Activated gamma-delta T cell (primary cell): Measurements from ENCODE around the gene NCAM2.
A peak's percentile ranks its signal among the peaks of the same experiment; 100 is the strongest.
"Not testable (repeated sequence)": the region's sequence is repeated elsewhere in the genome, so short reads cannot be mapped to it uniquely, and the experiment has no call there.

Source experiments
- DNase-seq: peaks from one replicate; lab custom pipeline; 2025; lab: John Stamatoyannopoulos, UW

The NCAM2 gene

DNA sequence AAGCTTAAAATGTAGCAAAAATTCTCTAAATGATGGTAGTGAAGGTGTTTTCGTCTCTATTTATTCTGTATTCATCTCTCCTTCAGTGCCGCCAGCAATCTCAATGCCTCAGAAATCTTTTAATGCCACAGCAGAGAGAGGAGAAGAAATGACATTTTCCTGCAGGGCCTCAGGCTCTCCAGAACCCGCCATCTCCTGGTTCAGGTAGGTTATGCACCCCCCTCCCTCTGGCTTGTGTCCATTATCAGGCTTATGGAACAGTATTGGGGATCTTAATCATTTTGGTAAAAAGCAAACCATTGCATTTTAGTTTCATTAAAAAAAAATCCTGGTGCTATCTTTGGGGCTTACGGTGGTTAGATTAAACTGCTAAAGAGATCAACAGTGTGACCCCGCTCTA is 326.1 kb downstream of the NCAM2 start:
- no peak for DNase-seq

DNA sequence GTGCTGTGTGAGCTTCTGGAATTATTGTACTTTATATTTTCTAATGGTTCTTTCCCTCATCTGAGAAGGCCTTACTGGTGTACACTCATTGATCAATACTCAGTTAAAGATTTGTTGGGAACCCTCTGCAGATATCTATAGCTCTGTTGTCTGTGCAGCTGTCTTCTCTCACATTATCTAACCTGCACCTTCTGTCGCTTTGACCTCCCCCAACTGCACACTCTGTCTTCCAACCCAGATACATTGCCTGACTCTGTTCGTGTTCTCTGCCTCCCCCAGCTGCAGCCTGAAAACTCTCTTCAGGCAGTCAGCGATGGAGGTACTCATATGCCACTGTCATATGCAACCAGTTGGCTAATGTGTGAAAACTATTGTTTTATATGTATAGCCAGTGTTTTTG is 334.3 kb downstream of the NCAM2 start:
- no peak for DNase-seq

DNA sequence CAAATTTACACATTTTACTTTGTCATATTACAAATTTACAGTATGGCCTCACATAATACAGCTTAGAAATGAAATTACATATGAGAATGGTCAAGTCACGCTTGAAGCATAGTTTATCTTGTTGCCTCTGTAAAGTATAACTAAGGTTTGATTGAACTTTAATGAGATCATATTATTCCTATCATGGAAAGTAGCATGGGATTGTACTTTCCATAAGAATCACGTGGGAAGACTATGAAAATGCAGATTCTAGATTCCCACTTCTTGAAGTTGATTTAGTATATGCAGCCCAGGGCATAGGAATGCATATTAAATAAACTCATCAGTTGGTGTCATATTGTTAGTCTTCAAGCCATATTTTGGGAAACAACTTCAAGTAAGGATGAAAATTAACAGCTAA is 342.8 kb downstream of the NCAM2 start:
- DNase-seq, result no peak

DNA sequence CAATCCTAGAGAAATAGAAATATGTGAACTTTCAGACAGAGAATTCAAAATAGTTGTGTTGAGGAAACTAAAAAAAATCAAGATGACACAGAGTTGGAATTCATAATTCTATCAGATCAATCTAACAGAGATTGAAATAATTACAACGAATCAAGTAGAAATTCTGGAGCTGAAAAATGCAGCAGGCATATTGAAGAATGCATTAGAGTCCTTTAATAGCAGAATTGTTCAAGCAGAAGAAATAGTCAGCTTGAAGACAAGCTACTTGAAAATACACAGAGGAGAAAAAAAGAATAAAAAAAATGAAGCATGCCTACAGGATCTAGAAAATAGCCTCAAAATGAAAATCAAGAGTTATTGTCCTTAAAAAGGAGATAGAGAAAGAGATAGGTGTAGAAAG is 347.1 kb downstream of the NCAM2 start:
- no peak for DNase-seq

DNA sequence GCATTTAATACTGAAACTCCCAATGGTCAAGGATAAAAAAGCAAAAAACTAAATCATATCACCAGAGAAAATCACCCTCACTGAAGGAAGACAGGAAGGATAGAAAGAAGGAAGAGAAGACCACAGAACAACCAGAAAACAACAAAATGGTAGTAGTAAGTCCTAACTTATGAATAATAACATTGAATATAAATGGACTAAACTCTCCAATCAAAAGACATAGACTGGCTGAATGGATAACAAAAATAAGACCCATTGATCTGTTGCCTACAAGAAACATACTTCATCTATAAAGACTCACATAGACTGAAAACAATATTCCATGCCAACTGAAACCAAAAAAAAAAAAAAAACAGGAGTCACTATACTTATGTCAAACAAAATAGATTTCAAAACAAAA is 347.7 kb downstream of the NCAM2 start:
- no peak for DNase-seq

DNA sequence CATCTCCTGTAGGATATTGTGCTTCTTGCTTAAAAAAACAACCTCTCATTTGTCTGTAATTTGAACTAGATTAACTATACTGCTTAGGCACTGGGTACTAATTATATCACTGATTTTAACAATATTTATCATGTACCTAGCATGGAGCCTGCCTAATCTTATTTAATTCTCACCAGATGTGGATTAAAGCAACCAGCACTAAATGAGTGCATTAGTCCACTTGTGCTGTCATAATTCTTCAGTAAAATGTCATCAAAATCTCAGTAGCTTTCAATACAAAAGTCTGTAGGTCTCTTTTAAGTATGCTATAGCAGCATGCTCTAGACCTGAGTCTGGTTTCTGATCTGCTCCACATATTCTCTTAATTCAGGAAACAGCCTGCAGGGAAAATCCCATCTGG is 368.1 kb downstream of the NCAM2 start:
- no peak for DNase-seq

DNA sequence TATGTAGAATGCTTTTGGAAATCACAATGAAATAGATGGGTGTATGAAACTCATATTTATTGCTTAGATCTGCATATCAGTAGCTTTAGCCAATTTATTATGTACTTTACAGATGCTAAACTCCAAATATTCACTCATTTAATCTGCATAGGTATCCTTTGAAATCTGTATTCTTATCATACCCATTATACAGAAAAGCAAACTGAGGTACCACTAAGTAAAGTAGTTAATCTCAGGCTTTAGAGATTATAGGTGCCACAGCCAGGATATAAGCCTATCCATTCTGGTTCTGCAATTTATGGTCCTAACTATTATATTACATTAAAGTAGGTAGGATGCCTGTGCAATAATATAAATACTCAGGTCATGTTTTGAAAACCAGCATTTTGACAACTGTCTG is 369.4 kb downstream of the NCAM2 start:
- no peak for DNase-seq

DNA sequence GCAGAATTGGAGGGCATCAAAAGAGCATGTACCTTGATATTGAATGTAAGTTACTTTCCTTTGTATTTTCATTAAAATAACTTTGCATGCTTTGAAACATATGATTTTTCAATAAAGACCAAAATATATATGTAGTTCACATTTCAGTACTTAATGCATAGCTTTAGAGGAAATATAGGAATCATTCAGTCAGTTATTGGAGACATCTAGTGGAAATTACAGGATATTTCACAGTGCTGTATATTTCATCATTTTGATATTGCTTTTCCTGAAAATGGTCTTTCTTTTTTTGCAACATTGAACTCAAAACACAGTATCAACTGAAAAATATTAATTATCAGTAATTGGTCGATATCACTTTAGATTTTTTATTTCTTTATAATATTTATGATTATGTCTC is 375.8 kb downstream of the NCAM2 start:
- no peak for DNase-seq

DNA sequence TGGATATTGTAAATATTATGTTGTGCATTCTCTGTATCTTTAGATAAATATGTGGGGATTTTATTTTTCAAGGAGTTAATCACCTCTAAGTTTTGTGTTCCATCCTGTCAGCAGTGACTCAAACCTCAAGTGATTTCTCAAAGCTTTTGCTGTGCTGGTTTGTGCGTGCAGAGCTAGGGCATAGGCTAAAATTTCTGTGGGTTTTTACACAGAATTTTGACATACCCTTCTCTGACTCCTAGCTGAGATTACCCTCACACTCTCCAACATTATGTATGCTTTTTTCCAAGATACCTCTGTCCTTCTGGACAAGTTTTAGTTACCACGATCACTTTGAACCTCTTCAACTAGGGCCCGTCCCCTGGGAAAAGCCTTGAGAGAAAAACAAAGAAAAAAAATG is 384.9 kb downstream of the NCAM2 start:
- DNase-seq, result no peak

DNA sequence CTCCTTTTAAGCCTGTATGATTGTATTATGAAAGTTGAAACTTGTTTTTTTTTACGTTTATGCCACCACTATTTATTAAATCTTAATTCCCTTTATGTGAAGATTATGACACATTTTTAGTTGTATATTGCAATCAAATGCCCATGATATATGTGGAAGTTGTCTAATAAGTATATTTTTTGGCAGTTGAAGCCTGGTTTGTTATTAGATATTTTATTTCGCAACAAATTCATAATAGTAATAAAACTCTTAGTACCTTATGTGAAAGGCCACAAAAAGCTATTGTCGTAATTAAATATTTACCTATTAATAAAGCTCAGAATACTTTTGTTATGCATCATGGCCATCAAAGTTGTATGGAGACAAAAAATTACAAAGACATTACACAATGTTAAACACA is 386.8 kb downstream of the NCAM2 start:
- DNase-seq, result no peak

DNA sequence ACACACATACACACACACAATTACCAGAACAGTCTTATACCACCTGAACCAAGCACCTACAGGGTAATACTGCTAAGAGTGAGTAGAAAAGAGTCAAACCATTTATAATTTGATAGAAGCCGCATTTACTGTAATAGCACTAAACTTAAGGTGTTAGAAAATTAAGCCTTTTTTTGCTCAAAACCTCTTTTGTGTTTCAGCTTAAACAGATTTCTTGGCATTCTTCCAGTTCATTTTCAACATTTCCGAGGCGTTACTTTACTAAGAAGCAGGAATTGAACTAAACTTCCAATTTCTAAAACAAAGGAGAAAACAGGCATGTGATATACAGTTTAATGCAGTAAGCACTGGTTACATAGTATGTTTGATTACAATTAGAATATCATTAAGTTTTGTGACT is 387.2 kb downstream of the NCAM2 start:
- no peak for DNase-seq

DNA sequence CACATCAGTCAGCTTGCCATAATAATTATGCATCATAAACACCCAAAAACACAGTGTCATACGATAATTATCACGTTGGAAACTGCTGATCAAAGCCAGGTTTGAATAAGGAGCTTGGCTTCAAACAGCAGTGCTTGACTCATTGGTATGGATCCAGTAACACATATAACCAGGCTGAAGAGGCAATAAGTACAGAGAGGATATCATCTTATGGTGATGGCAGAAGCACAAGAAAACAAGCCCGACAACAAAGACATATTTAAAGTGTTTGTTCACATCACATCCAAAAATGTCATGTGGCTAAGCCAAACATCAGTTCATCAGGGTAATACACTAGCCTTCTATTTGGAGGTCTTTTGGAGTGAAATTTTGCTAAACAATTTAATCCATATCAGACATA is 389.7 kb downstream of the NCAM2 start:
- no peak for DNase-seq

DNA sequence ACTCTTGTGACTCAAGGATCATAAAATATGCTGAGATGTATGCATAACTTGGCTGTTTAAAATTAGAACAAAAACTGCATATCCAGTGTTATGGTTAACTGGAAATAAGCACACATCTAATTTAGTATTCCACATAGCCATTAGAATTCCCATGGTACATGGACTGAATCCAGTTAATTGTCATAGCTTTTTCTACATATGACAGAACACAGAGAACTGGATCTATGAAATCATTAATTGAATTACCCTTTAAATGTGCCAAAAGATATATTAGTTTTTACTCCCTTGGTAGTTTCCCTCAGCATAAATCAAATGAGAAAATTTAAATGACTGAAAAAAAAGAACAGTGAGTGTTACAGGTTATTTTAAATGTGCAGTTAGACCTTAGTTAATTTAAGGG is 395.9 kb downstream of the NCAM2 start:
- no peak for DNase-seq

DNA sequence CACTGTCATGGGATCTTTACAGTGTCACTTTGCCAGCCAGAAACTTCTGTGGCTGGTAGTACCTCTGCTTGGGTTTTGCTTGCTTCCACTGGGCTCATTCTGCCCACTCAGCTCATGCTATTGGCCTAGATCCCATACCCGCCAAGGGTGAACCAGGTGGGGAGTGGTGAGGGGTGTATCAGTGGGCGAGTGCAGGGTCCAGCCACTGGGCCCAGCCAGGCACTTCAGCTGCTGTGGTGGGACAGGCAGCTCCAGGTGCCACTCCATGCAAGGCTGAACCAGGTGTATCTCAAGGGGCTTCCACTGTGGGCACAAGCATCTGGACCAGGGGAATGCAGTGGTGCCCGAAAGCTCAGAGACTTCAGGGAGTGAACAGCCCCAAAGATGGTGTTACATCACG is 398.2 kb downstream of the NCAM2 start:
- DNase-seq, result peak; percentile 8

DNA sequence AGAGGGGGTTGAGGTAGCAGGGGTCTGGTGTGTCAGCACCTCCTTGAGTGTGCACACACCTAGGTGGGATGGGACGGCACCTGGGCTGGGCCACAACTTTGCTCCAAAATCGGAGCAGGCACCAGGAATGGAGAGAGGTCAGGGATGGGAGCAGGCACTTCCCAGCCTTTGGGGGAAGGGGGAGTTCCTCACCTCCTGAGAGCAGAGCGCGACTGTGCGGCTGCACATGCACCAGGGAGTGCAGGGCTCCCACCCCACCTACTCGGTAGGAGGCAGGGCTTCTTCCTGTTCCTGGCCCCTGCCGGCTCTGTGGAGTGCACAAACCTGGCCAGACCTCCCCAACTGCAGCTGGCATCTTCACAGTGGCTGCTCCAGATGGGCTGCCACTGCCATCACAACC is 399.3 kb downstream of the NCAM2 start:
- DNase-seq, result no peak

DNA sequence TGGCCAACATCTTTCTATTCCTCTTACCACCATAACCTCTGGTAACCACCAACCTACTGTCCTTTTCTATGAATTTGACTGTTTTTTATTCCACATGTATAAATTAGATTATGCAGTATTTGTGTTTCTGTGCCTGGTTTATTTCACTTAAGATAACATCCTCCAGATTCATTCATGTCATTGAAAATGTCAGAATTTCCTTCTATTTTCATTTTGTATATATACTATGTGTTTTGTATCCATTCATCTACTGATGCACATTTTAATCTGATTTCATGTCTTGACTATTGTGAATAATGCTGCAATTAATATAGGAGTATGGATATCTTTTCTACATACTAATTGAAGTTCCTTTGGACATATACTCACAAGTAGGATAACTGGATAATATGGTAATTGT is 403.2 kb downstream of the NCAM2 start:
- no peak for DNase-seq

DNA sequence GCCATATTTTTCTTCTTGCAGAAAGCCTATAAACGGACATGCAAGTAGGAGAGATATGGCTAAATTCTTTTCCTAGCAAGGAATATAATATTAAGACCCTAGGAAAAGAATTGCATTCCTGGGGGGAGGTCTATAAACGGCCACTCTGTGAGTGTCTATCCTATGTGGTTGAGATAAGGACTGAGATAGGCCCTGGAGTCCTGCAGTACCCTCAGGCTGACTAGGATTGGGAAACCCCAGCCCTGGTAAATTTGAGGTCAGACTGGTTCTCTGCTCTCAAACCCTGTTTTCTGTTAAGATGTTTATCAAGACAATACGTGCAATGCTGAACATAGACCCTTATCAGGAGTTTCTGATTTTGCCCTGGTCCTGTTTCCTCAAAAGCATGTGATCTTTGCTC is 404.0 kb downstream of the NCAM2 start:
- DNase-seq, result not testable (repeated sequence)

DNA sequence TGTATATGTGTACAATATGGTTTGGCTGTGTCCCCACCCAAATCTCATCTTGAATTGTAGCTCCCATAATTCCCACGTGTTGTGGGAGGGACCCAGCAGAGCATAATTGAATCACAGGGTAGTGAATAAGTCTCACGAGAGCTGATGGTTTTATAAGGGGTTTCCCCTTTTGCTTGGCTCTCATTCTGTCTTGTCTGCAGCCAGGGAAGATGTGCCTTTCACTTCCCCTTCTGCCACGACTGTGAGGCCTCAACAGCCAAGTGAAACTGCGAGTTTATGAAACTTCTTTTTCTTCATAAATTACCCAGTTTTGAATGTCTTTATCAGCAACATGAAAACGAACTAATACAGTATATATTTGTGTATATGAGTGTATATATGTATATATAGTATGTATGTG is 406.1 kb downstream of the NCAM2 start:
- not testable (repeated sequence) for DNase-seq

DNA sequence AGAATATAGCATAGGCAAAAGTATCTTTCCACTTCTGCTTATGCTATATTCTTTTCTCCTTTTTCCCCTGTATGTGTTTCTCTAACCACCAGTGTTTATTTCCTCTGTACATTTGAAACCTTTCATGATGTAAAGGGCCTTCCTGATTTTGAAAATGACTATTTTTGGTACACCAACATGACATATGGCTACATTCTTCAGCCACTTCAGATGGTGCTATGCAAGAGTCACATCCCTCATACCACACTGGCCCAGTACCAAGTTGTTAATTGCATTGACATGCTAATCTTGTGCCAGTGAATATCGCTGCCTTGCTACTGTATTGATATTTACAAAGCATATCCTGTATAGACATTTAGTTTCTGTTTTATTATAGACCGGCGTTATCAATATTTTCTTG is 408.7 kb downstream of the NCAM2 start:
- no peak for DNase-seq

DNA sequence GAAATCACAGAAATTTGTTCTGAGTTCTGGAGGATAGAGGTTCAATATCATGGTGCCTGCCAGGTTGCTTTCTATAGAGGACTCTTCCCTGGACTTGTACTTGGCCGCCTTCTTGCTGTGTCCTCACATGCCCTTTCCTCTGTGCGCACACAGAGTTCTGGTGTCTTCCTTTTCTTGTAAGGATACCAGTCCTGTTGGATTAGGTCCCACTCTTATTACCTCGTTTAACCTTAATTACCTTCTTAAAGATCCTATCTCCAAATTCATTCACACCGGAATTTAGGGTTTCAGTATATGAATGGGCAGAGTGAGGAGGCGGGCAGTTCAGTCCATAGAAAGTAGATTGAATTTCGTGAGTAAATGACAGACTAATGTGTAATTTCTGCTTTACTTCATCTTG is 413.9 kb downstream of the NCAM2 start:
- no peak for DNase-seq

DNA sequence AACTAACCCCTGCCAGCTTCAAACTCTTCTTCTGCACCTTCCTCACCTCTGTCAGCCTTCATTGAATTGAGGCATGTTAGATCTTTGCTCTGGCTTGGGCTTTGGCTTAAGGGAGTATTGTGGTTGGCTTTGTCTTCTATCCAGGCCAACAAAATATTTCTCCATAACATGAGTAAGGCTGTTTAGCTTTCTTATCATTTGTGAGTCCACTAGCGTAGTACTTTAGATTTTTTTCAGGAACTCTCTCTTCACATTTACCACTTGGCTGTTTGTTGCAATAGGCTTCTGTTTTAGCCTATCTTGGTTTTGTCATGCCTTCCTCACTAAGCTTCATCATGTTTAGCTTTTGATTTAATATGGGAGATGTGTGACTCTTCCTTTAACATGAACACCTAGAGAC is 417.5 kb downstream of the NCAM2 start:
- no peak for DNase-seq

DNA sequence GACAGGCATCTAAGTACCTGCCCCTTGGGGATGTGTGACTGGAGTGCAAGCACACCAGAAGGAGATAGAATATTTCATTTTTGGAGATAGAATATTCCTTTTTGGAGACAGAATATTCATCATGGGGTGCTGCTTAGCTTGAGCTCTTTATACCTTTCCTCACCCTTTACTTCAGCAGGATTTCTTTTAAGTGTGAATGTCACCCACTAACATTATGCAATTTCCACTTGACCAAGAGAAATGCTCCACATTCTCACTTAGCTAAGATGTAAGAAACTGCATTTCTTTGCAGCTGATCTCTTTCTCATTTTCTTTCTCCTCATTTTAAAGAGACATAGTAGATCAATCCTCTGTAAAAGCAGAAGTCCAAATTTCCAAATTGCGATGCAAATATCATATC is 436.7 kb downstream of the NCAM2 start:
- DNase-seq, result no peak

DNA sequence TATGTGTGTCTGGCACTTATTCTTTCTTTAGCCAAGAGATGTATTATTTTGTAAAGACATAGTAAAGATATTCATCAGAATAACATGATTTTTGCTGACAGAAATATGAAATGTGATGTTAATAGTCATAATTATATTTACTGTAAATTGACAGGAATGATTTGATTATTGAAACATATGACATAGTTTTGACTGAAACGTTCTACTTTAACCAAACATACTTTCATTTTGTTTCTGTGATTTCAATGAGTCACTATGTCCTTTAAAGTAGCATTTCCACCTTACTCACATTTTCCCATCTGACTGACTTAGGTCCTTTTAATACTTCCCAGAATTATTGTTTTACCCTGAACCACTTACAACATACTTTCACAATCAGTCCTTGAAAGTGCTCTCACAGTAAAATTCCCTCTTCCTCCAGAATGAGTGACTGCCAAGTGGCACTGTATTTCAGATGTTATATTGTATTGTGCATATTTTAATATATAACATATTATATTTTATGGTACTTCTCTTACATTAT is 437.9 kb downstream of the NCAM2 start:
- DNase-seq, result no peak

DNA sequence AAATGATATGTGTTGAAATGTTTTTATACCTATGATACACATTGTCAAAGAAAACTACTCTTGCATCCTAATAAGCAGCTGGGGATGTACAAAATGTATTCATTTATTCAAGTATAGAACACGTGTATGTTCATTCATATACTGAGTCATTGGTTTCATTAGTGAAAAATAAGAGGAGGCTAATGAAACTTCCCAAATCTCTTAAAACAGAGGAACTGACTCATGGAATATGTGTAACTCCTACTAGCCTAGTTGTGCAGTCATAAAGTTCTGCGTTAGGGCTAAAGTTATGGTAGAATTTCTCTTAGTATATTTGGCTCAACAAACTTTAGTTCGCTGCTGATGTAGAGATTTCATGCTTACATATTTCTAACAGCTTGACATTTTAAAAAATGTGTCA is 441.6 kb downstream of the NCAM2 start:
- DNase-seq, result no peak

DNA sequence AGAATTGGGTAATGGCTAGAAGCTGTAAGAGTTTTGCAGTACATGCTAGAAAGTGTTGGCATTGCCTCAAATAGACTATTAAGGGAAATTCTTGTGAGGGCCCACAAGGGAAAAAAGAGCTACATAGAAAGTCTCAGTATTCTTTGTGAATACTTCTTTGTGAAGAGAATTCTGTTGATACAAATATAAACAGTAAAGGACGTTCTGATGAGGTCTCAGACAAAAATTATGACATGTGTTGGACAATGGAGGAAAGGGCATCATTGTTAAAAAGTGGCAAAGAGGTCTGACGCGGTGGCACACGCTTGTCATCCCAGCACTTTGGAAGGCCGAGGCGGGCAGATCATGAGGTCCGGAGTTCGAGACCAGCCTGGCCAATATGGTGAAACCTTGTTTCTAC is 458.9 kb downstream of the NCAM2 start:
- no peak for DNase-seq
